Brain microvascular endothelial cell (primary cell): ENCODE results near the gene WNT10A.
A peak's percentile ranks its signal among the peaks of the same experiment; 100 is the strongest.

Experiments used
- DNase-seq: peaks from one replicate; pipeline ENCODE4 v3.0.0-alpha.2; 2020
- H3K27ac ChIP-seq: fragments of 250-450 bp; sonication (Bioruptor Pico); 2 replicates; pipeline ENCODE4 v1.5.1; 2020; ENCODE audit warnings: mild to moderate bottlenecking, moderate library complexity
- H3K27me3 ChIP-seq: fragments of 250-450 bp; sonication (Bioruptor Pico); replicated peaks from 2 replicates; pipeline ENCODE4 v1.5.1; 2020; ENCODE audit warnings: mild to moderate bottlenecking
- H3K36me3 ChIP-seq: fragments of 250-450 bp; sonication (Bioruptor Pico); replicated peaks from 2 replicates; pipeline ENCODE4 v1.5.1; 2020; ENCODE audit warnings: mild to moderate bottlenecking
- H3K4me3 ChIP-seq: 2 replicates; pipeline ENCODE4 v1.5.1; 2011; ENCODE audit warnings: low read depth, mild to moderate bottlenecking, control low read depth, low read length, moderate library complexity
- CTCF ChIP-seq: IDR thresholded peaks from 2 replicates; pipeline ENCODE4 v1.5.1; 2011; ENCODE audit warnings: low read depth, mild to moderate bottlenecking, moderate library complexity, low read length, control low read depth, inconsistent platforms; ENCODE audit errors: missing control alignments
- in situ Hi-C: cut with HindIII; loops from 2 replicates; pipeline ENCODE4 v1.10.0; 2017; ENCODE audit warnings: low sequenced_read_pairs, low pct_ligation_motif_present

The WNT10A gene

GRCh38 chr2:218890369-218890768, 9.7 kb downstream of the WNT10A start:
- Histone ChIP-seq H3K27ac (no peak overlapping the region), H3K4me3 (no peak overlapping the region), H3K27me3 (peaks cover 67% of the 10 kb centered on the region), H3K36me3 (no peaks in the 10 kb centered on the region)
- DNase-seq: no peak
- no peak for TF ChIP-seq CTCF
- in situ Hi-C loops: no loop called here

GRCh38 chr2:218891275-218892135, 10.9 kb downstream of the WNT10A start:
- in situ Hi-C loops: no loop called here
- TF ChIP-seq CTCF: no peak
- H3K36me3 ChIP-seq: no peaks in the 10 kb centered on the region
- peaks cover 71% of the 10 kb centered on the region for H3K27me3 ChIP-seq
- H3K4me3 ChIP-seq: no peak overlapping the region
- H3K27ac ChIP-seq: no peak overlapping the region
- DNase-seq: no peak

GRCh38 chr2:218892693-218893348, 12.2 kb downstream of the WNT10A start:
- peak; percentile 41 for TF ChIP-seq CTCF

GRCh38 chr2:218893349-218894150, 12.9 kb downstream of the WNT10A start:
- H3K27ac ChIP-seq: no peak overlapping the region
- no peak for TF ChIP-seq CTCF
- in situ Hi-C loops: no loop called here
- peaks cover 87% of the 10 kb centered on the region for H3K27me3 ChIP-seq
- no peaks in the 10 kb centered on the region for H3K36me3 ChIP-seq
- DNase-seq: no peak
- no peak overlapping the region for H3K4me3 ChIP-seq

More at GRCh38 chr2:218892693-218893348, 12.2 kb downstream of the WNT10A start:
- Histone ChIP-seq H3K27ac (no peak overlapping the region), H3K4me3 (no peak overlapping the region), H3K27me3 (peaks cover 82% of the 10 kb centered on the region), H3K36me3 (no peaks in the 10 kb centered on the region)
- in situ Hi-C loops: no loop called here
- DNase-seq: peak; percentile 24

GRCh38 chr2:218894151-218894879, 13.7 kb downstream of the WNT10A start:
- H3K4me3 ChIP-seq: no peak overlapping the region
- in situ Hi-C loops: no loop called here
- no peak for DNase-seq
- no peak overlapping the region for H3K27ac ChIP-seq
- H3K36me3 ChIP-seq: no peaks in the 10 kb centered on the region
- TF ChIP-seq CTCF: no peak
- H3K27me3 ChIP-seq: peaks cover 92% of the 10 kb centered on the region
